Upper lobe of left lung (tissue), 4 donors: Measurements from ENCODE around the gene PBX4.

Experiments
- EP300 ChIP-seq, 4 donors: sonication (generic); formaldehyde crosslinking; IDR thresholded peaks; one replicate each; pipeline ENCODE4 v1.5.1; 2017; ENCODE audit warnings: antibody characterized with exemption in 4 of 4, control low read depth in 2 of 4
- POLR2A ChIP-seq, 4 donors: fragments of 450-650 bp; IDR thresholded peaks; one replicate each; pipeline ENCODE4 v1.5.1; 2016 to 2017; ENCODE audit warnings: antibody characterized with exemption in 4 of 4, mild to moderate bottlenecking in 2 of 4
- TF ChIP-seq, protein P1 (sequence below), 6 experiments: fragments of 450-650 bp in 4 of 6; fragments of 200-600 bp in 2 of 6; sonication (generic) in 2 of 6; IDR thresholded peaks; one replicate each; pipeline ENCODE4 v1.5.1; 2016 to 2019; ENCODE audit warnings: antibody characterized with exemption in 6 of 6

- TF ChIP-seq EP300 (IDR thresholded peaks at IDR 0.05), result no peak
- TF ChIP-seq, protein P1, sequence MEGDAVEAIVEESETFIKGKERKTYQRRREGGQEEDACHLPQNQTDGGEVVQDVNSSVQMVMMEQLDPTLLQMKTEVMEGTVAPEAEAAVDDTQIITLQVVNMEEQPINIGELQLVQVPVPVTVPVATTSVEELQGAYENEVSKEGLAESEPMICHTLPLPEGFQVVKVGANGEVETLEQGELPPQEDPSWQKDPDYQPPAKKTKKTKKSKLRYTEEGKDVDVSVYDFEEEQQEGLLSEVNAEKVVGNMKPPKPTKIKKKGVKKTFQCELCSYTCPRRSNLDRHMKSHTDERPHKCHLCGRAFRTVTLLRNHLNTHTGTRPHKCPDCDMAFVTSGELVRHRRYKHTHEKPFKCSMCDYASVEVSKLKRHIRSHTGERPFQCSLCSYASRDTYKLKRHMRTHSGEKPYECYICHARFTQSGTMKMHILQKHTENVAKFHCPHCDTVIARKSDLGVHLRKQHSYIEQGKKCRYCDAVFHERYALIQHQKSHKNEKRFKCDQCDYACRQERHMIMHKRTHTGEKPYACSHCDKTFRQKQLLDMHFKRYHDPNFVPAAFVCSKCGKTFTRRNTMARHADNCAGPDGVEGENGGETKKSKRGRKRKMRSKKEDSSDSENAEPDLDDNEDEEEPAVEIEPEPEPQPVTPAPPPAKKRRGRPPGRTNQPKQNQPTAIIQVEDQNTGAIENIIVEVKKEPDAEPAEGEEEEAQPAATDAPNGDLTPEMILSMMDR (IDR thresholded peaks at IDR 0.05), result no peak
- TF ChIP-seq POLR2A (IDR thresholded peaks at IDR 0.05), result no peak
These were observed 59.9 kb downstream of the PBX4 start for GRCh38 chr19:19558636-19559035.
